Activated naive CD8-positive, alpha-beta T cell treated with anti-CD3 and anti-CD28 coated beads for 36 hours (primary cell): ENCODE measurements around the gene SLC29A2. TPM values are rescaled to one million over a fixed set of nuclear protein-coding genes. Genes with fewer than 3 reads are reported as not detected.
A peak's percentile ranks its signal among the peaks of the same experiment; 100 is the strongest.

Experiments used
- DNase-seq: peaks from one replicate; pipeline ENCODE4 v3.0.0; 2021
- H3K27ac Mint-ChIP-seq: one replicate; pipeline ENCODE4 v1.8.0; 2022; ENCODE audit warnings: mild to moderate bottlenecking, moderate library complexity, mixed read lengths
- H3K27me3 Mint-ChIP-seq: one replicate; pipeline ENCODE4 v1.8.0; 2022; ENCODE audit warnings: mild to moderate bottlenecking, mixed read lengths
- H3K36me3 Mint-ChIP-seq: one replicate; pipeline ENCODE4 v1.8.0; 2021; ENCODE audit warnings: mild to moderate bottlenecking, mixed read lengths
- H3K4me1 Mint-ChIP-seq: one replicate; pipeline ENCODE4 v1.8.0; 2021; ENCODE audit warnings: mixed read lengths
- H3K4me3 Mint-ChIP-seq: one replicate; pipeline ENCODE4 v1.8.0; 2022; ENCODE audit warnings: mild to moderate bottlenecking, moderate library complexity, mixed read lengths
- H3K9me3 Mint-ChIP-seq: one replicate; pipeline ENCODE4 v1.8.0; 2022; ENCODE audit warnings: mixed read lengths
- total RNA-seq, 2 experiments: library from RNA; stranded (reverse); gene quantifications; one replicate each; pipeline ENCODE4 v1.2.3, GENCODE V29; 2021

Gene SLC29A2
- total RNA-seq, 2 experiments from 2014 or later = 8.1 to 9.0 TPM

DNA sequence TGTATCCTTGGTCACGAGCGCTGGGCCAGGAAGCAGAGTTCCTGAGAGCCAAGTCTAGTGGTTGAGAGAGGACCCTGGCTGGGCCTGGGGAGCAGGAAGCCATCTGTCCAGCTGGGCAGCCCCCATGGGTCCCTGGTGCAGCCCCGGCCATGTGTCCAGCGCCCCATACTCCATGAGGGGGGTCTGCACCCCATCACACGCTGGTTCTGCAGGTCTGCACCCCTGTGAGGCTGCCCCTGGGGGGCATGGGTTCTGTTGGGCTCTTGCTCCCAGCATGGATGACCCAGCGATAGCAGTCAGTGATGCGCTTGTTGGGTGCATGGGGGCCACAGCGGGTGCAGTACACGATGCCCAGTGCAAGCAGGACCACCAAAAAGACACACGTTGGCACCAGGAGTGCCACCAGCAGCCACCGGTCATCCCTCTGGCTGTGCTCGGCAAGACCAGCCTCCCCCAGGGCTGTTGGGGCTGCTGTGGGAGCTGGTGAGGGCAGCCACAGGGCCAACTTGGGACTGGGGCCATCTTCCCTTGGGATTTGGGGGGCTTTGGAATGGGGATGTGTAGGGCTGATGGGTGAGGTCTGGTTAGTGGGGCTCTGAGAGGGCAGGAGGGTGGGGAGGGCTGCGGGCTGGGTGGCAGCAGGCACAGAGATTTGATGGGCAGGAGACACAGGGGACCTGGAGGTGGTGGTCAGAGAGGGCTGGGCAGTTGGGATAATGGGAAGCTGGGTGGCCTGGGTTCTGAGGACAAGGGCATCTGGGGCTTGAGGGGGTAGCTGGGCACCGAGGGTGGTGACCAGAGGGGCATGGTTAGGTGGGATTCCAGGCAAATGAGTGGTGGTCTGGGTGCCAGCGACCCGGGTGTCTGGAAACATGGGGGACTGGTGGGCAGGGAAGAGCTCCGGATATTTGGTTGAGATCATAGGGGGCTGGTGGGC is 56.7 kb downstream of the SLC29A2 start:
- H3K27ac Mint-ChIP-seq = peak overlapping the region; percentile 94
- no peaks in the 10 kb centered on the region for H3K27me3 Mint-ChIP-seq
- peaks cover 2% of the 10 kb centered on the region for H3K36me3 Mint-ChIP-seq
- DNase-seq = no peak
- peak overlapping the region; percentile 88 for H3K4me3 Mint-ChIP-seq
- peaks cover 10% of the 10 kb centered on the region for H3K9me3 Mint-ChIP-seq
- peaks cover 53% of the 10 kb centered on the region for H3K4me1 Mint-ChIP-seq

DNA sequence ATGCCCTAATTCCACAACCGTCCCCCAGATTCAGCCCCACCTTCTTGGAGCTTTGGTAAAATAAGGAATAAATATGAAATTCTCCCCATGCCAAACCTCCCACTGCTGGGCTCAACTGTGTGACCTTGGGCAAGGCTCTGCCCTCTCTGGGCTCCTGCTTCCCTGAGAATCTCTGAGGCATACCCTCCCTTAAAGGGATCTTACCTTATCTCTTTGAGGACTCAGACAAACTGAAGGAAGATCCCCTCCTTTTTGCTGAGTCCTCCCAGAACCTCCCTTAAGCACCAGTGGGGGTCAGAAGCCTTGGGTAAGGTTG is 57.4 kb downstream of the SLC29A2 start:
- Mint-ChIP-seq H3K36me3 (no peaks in the 10 kb centered on the region), H3K27ac (peak overlapping the region; percentile 94), H3K4me1 (peaks cover 50% of the 10 kb centered on the region), H3K4me3 (peak overlapping the region; percentile 88), H3K9me3 (peaks cover 6% of the 10 kb centered on the region), H3K27me3 (no peaks in the 10 kb centered on the region)
- no peak for DNase-seq

DNA sequence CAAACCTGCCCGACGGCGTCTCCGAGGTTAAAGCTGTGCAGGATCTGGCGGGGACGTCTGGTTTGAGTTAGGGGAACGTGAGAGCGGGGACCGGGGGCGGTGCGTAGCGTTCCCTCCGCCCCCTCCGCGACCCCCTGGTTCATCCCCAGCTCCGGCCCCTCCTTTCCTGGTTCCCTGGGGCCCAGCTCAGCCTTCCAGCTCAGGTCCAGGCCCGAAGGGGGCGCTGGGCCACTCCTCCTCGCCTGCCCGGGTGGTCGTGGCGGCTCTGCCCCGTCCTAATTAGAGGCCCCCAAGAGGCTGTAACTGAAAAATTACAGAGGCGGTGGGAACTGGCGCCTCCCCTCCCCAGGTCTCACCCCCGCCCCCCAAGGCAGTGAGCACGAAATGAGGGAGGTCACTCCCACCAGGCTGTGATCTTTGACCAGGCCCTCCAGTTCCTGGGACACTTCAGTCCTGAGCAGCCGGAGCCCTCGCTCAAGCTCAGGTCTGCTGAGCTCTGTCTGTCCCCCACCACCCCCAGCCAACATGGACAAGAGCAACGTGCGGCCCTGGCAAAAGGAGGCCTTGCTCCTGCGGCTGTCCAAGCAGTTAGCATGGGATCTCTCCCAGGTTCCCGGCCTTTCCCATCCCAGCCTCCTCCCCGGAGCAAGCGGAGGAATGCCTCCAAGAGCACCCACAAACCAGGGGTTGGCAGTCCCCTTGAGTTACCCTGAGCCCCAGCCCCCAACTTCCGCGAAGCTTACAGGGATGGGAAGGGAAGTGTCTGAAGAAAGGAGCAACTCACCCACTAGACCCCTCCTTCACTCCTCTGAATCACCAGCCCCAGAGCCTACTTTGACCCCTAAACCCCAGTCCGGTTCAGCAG is 58.0 kb downstream of the SLC29A2 start:
- Mint-ChIP-seq H3K36me3 (no peaks in the 10 kb centered on the region), H3K27ac (peak overlapping the region; percentile 94), H3K27me3 (no peaks in the 10 kb centered on the region), H3K9me3 (peaks cover under 1% of the 10 kb centered on the region), H3K4me3 (peak overlapping the region; percentile 88), H3K4me1 (peaks cover 44% of the 10 kb centered on the region)
- DNase-seq = no peak

DNA sequence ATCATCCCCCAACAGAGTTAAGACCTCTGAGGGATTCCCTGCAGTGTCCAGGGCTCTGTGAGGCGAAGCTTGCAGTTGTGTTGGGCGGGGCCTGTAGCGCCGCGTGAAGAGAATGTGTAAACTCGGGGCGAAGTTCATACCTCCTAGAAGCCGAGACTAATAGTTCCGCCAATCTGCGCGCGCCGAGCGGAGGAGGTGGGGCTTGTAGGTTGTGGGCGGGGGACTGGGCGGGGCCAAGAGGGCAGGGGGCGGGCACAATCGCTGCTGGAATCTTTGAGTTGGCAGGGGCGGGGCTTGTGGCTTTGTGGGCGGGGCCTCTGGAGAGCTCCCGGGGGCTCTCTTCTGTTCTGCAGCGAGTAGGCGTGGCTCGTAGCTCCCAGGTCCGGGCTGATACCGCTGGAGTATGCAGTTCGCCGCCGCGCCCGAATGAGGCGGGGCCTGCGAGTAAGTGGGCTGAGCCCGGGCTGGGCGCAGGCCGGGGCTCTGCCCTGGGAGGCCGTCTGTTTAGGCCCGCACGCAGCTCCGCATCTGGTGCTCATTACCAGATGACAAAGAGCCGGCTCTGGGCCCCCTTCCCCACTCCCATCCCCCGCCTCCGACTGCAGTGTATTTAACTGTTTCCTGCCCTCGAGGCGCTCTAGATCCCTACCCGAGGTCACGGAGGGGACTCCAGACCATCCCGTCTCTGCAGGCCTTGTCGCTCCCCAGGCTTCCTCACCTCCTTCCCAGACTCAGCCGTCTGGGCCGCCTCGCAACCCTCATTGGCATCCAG is 58.8 kb downstream of the SLC29A2 start:
- Mint-ChIP-seq H3K9me3 (no peaks in the 10 kb centered on the region), H3K4me3 (peak overlapping the region; percentile 88), H3K4me1 (peaks cover 36% of the 10 kb centered on the region), H3K27ac (peak overlapping the region; percentile 94), H3K36me3 (no peaks in the 10 kb centered on the region), H3K27me3 (no peaks in the 10 kb centered on the region)
- peak; percentile 98 for DNase-seq

Other genes with a start within 250 kb of the SLC29A2 start
- gene KLC2, start 114.1 kb downstream of the SLC29A2 start, total RNA-seq = 10 to 100 TPM; 39.4 to 40.2 TPM
- 100 to 1,000 TPM in 1 of 2 experiments, 10 to 100 TPM in 1; 97.6 to 102 TPM for gene RAB1B, start 103.1 kb downstream of the SLC29A2 start, total RNA-seq
- 1 to 10 TPM; 1.9 to 2.2 TPM for gene CNIH2, start 93.6 kb downstream of the SLC29A2 start, total RNA-seq
- gene YIF1A, start 82.6 kb downstream of the SLC29A2 start, total RNA-seq = 10 to 100 TPM; 64.1 to 72.4 TPM
- not detected for gene TMEM151A, start 79.9 kb downstream of the SLC29A2 start, total RNA-seq
- gene CD248, start 54.7 kb downstream of the SLC29A2 start, total RNA-seq = 10 to 100 TPM; 11.0 to 11.9 TPM
- 1 to 10 TPM; 1.5 to 1.6 TPM for gene RIN1, start 35.3 kb downstream of the SLC29A2 start, total RNA-seq
- 10 to 100 TPM; 47.5 to 48.8 TPM for gene BRMS1, start 26.7 kb downstream of the SLC29A2 start, total RNA-seq
- 10 to 100 TPM in 1 of 2 experiments, 1 to 10 TPM in 1; 9.5 to 10.0 TPM for gene B4GAT1, start 24.1 kb downstream of the SLC29A2 start, total RNA-seq
- under 1 TPM in 1 of 2 experiments, not detected in 1; 0.16 TPM for gene NPAS4, start 49.3 kb upstream of the SLC29A2 start, total RNA-seq
- 100 to 1,000 TPM; 159 to 161 TPM for gene MRPL11, start 67.1 kb upstream of the SLC29A2 start, total RNA-seq
- 1 to 10 TPM; 5.8 to 6.4 TPM for gene PELI3, start 95.1 kb upstream of the SLC29A2 start, total RNA-seq
- gene DPP3, start 108.7 kb upstream of the SLC29A2 start, total RNA-seq = 10 to 100 TPM; 70.7 to 75.3 TPM
- gene BBS1, start 138.9 kb upstream of the SLC29A2 start, total RNA-seq = 10 to 100 TPM in 1 of 2 experiments, 1 to 10 TPM in 1; 7.7 to 13.1 TPM
- gene ZDHHC24, start 174.3 kb upstream of the SLC29A2 start, total RNA-seq = 10 to 100 TPM in 1 of 2 experiments, 1 to 10 TPM in 1; 9.6 to 10.3 TPM
- under 1 TPM; 0.06 to 0.12 TPM for gene ACTN3, start 175.1 kb upstream of the SLC29A2 start, total RNA-seq
- gene CTSF, start 196.8 kb upstream of the SLC29A2 start, total RNA-seq = 1 to 10 TPM; 1.2 to 1.4 TPM
- under 1 TPM; 0.16 to 0.23 TPM for gene CCDC87, start 221.3 kb upstream of the SLC29A2 start, total RNA-seq
- 10 to 100 TPM; 19.7 to 20.9 TPM for gene CCS, start 221.4 kb upstream of the SLC29A2 start, total RNA-seq
- gene RBM14, start 244.9 kb upstream of the SLC29A2 start, total RNA-seq = 100 to 1,000 TPM; 157 to 162 TPM